ENCODE results near the gene COQ10A. TPM values are rescaled to one million over a fixed set of nuclear protein-coding genes. Genes with fewer than 3 reads are reported as not detected.

COQ10A gene
- total and polyA plus RNA-seq, 9 of the 15 experiments (the other 6 are each of a cell fraction or from before 2014, with no cell fraction given): 3.1 to 26.4 (median 12.7) TPM

DNA sequence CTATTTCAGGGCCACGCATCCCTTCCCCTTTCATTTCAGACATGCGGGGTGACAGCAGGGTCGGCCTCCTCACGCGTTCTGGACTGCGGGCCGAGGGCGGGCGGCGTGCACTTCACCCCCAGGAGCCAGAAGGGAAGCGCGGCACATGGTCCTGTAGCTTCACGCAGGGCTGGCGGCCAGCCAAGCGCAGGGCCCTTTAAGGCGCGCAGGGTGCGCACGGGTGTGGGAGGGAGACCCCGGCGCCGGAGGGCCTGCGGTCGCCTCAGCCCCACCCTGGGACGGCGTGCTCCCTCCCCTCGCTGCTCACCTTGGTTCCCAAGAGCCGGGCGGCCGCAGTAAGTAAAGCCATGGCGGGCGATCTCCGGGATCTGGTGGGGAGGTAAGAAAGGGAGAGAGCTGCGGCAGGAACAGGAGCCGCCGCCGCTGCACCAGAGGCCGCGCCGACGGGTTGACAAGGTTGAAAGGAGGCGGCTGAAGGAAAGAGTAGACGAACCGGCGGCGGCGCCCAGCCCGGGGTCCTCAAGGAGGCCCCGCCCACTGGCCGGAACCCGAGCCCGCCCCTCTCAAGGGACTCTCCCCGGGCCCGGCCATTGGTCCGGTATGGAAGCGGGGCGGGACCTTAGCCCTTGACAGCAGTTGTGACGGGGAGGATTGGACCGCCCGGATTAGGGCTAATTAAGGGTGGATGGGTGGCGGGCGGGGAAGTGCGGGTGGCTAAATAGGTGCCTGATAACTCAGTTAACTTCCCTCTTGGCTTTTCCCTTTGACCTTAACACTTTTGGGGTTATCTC lies 33.3 kb downstream of the COQ10A start, which contains the start of gene CS (continued):
- TF ChIP-seq, protein P1, sequence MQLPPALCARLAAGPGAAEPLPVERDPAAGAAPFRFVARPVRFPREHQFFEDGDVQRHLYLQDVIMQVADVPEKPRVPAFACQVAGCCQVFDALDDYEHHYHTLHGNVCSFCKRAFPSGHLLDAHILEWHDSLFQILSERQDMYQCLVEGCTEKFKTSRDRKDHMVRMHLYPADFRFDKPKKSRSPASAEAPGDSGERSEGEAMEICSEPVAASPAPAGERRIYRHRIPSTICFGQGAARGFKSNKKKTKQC (CRISPR knock-in tag; IDR thresholded peaks at IDR 0.05): peak; percentile 63; the same call in 1 of the 2 replicates
- TF ChIP-seq, protein P2, sequence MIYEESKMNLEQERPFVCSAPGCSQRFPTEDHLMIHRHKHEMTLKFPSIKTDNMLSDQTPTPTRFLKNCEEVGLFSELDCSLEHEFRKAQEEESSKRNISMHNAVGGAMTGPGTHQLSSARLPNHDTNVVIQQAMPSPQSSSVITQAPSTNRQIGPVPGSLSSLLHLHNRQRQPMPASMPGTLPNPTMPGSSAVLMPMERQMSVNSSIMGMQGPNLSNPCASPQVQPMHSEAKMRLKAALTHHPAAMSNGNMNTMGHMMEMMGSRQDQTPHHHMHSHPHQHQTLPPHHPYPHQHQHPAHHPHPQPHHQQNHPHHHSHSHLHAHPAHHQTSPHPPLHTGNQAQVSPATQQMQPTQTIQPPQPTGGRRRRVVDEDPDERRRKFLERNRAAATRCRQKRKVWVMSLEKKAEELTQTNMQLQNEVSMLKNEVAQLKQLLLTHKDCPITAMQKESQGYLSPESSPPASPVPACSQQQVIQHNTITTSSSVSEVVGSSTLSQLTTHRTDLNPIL (CRISPR knock-in tag; IDR thresholded peaks at IDR 0.05): 0 out of 2 replicates have a peak, but pooled peaks have one; percentile 13
- TF ChIP-seq OTX1 (CRISPR knock-in tag; IDR thresholded peaks at IDR 0.05): 0 out of 2 replicates have a peak, but pooled peaks have one; percentile 12
- no peak for TF ChIP-seq HNRNPK (IDR thresholded peaks at IDR 0.05; ENCODE audit: low read depth, low read length, poor library complexity, severe bottlenecking)
- no peak for TF ChIP-seq NUFIP1 (IDR thresholded peaks at IDR 0.05; ENCODE audit: partially characterized antibody)
- no peak for TF ChIP-seq ZNF79 (CRISPR knock-in tag; IDR thresholded peaks at IDR 0.05; ENCODE audit: low read depth)
- TF ChIP-seq ATF7 (IDR thresholded peaks at IDR 0.05): peak; percentile 67
- no peak for TF ChIP-seq NFXL1 (CRISPR knock-in tag; IDR thresholded peaks at IDR 0.05)
- peak; percentile 64 for TF ChIP-seq GABPB1 (CRISPR knock-in tag; IDR thresholded peaks at IDR 0.05)
- no peak for TF ChIP-seq ZFP36 (IDR thresholded peaks at IDR 0.05; ENCODE audit: low read depth, low read length, partially characterized antibody)
- TF ChIP-seq, protein P3, sequence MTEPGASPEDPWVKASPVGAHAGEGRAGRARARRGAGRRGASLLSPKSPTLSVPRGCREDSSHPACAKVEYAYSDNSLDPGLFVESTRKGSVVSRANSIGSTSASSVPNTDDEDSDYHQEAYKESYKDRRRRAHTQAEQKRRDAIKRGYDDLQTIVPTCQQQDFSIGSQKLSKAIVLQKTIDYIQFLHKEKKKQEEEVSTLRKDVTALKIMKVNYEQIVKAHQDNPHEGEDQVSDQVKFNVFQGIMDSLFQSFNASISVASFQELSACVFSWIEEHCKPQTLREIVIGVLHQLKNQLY (CRISPR knock-in tag; conservative IDR thresholded peaks at IDR 0.05): no peak
- TF ChIP-seq NBN (IDR thresholded peaks at IDR 0.05; ENCODE audit: low read depth): peak; percentile 38; the same call in 1 of the 2 replicates
- TF ChIP-seq KAT2B (IDR thresholded peaks at IDR 0.05; ENCODE audit: low read depth, low read length): no peak
- 0 out of 2 replicates have a peak, but pooled peaks have one; percentile 15 for TF ChIP-seq TCF7 (IDR thresholded peaks at IDR 0.05; ENCODE audit: borderline replicate concordance)
- TF ChIP-seq ELF4 (CRISPR knock-in tag; IDR thresholded peaks at IDR 0.05): no peak
- TF ChIP-seq FUS (optimal IDR thresholded peaks at IDR 0.05; ENCODE audit: low read depth, low read length): no peak
- TF ChIP-seq TEAD2 (tag; IDR thresholded peaks at IDR 0.05): no peak
- TF ChIP-seq SMARCB1 (IDR thresholded peaks at IDR 0.05; ENCODE audit: insufficient read length, low read depth): no peak
- no peak for TF ChIP-seq ZNF644 (tag; IDR thresholded peaks at IDR 0.05; ENCODE audit: low read depth)
- TF ChIP-seq, protein P4, sequence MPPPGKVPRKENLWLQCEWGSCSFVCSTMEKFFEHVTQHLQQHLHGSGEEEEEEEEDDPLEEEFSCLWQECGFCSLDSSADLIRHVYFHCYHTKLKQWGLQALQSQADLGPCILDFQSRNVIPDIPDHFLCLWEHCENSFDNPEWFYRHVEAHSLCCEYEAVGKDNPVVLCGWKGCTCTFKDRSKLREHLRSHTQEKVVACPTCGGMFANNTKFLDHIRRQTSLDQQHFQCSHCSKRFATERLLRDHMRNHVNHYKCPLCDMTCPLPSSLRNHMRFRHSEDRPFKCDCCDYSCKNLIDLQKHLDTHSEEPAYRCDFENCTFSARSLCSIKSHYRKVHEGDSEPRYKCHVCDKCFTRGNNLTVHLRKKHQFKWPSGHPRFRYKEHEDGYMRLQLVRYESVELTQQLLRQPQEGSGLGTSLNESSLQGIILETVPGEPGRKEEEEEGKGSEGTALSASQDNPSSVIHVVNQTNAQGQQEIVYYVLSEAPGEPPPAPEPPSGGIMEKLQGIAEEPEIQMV (tag; conservative IDR thresholded peaks at IDR 0.05; ENCODE audit: low read depth): no peak
- TF ChIP-seq NR1H2 (CRISPR knock-in tag; IDR thresholded peaks at IDR 0.05): no peak
- TF ChIP-seq, protein P5, sequence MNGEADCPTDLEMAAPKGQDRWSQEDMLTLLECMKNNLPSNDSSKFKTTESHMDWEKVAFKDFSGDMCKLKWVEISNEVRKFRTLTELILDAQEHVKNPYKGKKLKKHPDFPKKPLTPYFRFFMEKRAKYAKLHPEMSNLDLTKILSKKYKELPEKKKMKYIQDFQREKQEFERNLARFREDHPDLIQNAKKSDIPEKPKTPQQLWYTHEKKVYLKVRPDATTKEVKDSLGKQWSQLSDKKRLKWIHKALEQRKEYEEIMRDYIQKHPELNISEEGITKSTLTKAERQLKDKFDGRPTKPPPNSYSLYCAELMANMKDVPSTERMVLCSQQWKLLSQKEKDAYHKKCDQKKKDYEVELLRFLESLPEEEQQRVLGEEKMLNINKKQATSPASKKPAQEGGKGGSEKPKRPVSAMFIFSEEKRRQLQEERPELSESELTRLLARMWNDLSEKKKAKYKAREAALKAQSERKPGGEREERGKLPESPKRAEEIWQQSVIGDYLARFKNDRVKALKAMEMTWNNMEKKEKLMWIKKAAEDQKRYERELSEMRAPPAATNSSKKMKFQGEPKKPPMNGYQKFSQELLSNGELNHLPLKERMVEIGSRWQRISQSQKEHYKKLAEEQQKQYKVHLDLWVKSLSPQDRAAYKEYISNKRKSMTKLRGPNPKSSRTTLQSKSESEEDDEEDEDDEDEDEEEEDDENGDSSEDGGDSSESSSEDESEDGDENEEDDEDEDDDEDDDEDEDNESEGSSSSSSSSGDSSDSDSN (IDR thresholded peaks at IDR 0.05; ENCODE audit: borderline replicate concordance in 1 of 2, low read depth in 2 of 2, low read length in 2 of 2): no peak

Data from K562 (cell line).